Hematopoietic multipotent progenitor cell treated with erythropoietin and hydrocortisone succinate and interleukin-3 and kit ligand, for 17 days (in vitro differentiated cells): ENCODE measurements around the gene IQSEC1.

Source experiments
- DNase-seq: peaks from one replicate; pipeline ENCODE4 v3.0.0-alpha.2; 2015; ENCODE audit warnings: low spot score

Gene IQSEC1

DNA sequence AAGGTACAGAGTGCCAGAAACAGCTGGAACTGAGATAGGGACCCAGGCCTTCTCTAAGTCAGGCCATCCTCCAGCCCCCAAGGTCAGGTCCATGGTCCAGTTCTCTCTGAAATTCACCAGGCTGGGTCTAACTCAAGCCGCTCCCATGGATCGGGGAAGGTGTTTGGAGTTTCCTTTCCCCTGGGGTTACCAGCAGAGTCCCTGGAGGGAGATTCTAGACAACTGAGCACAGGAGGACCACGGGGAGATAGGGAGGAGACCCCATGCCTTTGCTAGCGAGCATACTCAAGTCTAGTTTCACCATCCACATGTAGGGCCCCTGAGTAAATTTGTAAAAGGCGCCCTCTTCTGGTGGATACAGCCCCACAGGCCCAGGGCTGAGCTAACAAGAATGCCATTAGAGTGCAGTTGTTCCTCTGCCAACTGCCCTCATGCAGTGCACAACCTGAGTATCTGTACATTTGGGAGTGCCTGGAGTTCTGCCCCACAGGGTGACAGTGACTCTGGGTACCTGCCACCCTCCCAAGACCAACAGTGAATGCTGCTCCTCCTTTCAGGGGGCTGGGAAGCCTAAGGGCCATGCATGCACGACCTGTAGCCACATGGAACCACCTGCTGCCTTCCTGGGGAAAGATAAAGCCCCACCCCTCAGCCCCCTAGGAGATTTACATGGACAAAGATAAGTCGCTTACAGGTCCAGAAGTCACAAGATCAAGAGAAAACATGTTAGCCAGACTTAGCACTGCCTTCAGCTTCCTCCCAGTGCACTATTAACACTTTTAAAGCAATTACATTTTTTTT lies 89.0 kb downstream of the IQSEC1 start:
- peak; percentile 92 for DNase-seq

DNA sequence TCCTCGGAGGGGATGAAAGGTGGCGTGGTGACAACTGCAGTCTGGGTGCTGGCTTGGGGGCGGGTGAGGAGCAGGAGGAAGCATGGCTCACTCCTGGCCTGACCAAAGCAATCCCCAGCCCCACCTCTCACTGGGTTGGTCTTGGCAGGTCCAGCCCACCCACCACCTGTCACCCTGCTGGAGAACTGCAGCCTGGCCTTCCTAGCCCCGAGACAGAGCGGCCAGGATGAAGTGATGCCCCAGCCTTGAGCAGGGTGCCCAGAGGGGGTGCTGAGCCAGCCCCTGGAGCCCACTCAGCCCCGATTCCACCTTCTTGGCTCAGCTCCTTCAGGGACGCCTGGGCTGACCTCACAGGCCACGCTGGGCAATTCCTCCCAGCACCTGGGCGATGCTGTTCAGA lies 89.9 kb downstream of the IQSEC1 start:
- no peak for DNase-seq

DNA sequence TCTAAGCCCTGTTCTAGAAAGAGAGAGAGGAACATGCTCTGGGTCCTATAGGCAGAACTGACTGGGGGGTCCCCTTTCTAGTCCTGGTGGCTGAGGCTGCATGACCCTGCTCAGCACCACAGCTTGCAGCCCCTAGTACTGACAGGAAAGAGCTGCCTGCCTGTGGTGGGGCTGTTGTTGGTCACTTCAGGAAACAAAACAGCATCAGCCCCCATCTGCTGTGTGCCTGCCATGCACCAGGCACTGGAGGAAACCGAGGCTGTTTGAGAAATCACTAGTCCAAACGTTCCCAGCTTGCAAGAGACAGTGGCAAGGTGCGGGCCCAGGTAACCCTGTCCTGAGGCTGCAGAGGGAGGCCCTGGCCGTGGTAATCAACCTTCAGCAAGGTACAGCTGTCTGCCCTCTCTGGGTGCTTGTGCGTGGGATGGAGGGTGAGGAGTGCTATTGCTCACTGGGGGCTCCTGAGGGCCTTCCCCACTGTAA lies 90.6 kb downstream of the IQSEC1 start:
- no peak for DNase-seq

DNA sequence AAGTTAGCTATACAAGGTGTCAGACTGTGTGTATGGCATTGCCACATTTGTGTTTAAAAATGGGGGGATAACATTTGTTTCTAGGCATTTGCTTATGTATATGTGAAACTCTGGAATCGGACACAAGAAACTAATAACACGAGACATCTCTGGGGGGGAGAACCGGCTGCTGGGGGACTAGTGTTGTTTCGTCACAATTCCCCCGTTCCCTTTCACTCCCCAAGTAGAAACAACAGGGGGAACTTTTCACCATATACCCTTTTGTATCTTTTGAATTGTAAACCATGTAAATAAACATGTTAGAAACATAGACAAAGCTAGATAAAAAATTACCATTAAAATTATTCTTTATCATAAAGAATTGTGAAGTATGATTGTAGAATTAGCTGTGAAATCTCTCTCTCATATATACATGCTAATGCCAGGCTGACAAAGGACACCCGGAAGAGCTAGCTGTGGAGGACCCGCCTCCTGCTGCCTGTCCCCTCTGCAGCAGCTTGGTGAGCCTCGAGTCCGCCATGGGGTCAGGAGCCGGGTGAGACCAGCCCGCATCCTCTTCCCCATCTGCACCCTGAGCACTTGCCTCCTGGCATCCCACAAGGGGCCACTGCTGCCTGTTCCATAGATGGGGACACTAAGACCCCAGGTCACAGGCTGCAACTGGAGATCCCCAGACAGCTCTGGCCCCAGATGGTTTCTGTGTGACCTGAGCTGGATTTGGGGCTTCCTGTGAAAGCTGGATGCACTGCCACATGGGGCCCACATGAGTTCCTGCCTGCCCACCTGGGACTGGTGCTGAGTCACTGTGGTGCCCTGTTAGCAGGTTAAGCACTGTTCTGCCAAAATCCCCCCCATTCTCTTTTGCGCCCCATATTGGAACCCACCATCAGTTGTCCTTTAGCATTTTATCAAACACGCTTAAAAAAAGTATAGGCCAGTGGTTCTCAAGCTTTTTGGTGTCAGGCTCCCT lies 91.6 kb downstream of the IQSEC1 start:
- no peak for DNase-seq

DNA sequence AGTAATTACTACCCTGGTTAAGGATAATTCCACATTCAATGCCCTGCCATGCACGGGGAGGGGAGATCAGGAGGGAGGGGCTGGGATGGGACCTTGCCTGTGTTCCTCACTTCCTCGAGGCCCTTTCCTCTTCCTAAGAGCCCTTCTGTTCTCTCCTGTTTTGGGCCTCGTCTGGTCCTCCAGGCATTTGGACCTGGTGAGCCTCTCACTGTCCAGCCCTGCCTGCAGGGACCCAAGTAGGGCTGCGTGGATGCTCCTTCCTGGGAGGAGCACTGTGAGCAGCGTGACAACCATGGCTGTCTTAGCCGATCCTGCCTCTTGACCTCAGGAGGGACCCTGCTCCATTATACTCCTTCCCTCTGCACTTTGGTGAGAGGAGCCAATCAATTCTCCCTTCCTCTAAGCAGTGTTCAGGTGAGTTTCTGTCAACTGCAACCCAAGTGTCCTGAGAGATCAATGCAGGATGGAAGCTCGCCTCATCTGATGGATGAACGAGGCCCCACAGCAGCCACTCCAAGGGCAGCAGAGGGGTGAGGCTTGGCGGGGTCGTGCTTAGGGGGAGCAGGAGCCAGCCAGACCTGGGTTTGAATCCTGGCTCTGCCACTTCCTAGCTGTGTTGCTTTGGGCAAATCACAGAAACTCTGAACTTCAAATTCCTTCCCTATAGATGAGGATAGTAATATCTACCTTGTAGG lies 92.5 kb downstream of the IQSEC1 start:
- no peak for DNase-seq

DNA sequence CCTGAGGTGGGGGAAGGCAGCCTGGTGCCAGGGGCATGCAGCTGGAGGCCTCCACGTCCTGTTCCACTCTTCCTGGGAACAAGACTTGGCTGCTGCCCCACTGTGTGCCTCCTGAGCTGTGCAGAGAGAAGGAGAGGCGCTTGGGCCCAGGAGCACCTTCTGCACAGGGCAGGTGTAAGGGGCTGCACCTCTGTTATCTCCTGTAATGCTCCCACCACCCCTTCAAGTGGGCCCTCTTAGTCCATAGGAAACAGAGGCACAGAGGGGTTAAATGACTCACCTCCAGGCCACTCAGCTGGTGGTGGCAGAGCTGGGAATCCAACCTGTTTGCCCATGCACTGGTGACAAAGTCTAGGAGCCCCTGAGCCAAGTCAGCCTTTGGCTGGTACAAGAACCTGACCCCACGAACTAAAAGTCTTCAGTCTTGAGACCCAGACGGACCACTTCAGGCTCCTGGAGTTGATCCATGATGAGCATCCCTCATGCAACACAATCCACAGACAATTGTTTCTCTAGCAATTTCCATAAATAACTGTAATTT lies 93.2 kb downstream of the IQSEC1 start:
- no peak for DNase-seq

DNA sequence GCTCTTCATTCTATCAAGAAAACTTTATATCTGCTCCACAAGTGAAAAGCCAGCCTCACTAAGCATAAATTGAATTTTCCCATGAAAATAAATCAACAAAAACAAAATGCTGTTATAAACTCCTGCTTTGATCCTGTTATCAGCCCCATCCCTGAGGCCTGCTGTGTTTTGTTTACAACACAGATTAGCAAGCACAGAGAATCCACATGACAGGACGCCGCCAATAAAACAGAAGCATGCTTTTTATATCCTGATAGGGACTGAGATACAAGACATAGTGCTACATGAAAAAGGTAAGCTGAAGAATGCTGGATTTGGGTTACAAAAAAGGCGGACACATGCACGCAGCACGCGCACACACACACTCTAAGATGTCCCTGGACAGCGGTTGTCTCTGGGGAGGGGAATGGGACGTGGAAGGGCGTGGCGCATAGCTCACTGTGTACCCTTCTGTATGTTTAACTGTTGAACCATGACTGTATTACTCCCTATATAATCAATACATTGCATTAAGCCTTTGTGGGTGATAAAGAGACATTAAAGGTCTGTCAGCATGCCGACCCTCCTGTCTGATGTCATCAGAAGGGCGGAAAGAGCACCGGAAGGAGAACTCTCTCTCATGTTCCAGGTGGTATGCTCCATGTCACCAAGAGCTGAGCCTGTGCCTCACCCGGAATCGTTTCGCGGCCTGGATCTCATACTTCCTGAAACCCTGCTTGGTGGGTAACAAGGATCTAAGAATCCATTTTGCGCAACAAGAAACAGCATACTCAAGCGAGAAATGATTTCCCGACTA lies 93.9 kb downstream of the IQSEC1 start:
- no peak for DNase-seq

DNA sequence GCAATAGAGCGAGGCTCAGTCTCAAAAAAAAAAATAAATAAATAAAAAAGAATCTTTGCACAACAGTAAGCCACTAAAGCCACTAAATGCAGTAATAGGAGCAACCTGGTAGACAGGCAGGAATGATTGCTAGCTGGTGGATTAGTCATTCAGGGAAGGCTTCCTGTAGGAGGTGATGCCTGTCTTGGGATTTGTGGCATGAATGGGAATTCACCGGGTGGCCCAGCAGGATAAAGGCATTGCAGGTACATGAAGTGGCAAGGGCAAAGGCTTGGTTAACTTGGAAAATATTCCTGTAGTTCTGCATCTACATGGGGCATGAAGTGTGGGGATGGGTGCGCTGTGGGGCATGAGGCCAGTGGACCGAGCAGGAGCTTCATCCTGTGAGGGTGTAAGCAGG lies 94.5 kb downstream of the IQSEC1 start:
- no peak for DNase-seq

DNA sequence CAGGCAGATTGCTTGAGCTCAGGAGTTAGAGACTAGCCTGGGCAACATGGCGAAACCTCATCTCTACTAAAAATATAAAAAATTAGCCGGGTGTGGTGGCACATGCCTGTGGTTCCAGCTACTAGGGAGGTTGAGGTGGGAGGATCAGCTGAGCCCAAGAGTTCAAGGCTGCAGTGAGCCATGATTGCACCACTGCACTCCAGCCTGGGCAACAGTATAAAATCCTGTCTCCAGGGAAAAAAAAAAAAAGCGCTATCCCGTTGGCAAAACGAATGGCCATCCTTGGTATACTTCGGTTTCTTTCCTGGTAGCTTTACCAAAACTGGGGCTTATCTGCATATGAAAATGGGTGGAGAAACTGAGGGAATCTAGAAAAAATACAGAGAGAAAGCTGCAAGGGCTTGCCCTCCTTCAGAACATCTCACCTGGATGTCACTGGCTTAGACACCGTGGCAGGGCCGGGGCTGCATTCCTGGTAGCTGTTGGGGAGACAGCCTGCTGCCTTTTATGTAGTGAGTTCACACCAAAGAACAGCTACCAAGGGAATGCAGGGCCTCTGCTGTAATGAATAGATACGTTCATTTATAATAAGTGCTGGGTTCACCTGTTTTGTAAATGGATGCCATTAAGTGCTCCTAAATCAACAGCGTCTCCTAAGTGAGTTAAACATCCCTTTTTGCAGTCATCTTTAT lies 96.0 kb downstream of the IQSEC1 start:
- DNase-seq, result no peak

DNA sequence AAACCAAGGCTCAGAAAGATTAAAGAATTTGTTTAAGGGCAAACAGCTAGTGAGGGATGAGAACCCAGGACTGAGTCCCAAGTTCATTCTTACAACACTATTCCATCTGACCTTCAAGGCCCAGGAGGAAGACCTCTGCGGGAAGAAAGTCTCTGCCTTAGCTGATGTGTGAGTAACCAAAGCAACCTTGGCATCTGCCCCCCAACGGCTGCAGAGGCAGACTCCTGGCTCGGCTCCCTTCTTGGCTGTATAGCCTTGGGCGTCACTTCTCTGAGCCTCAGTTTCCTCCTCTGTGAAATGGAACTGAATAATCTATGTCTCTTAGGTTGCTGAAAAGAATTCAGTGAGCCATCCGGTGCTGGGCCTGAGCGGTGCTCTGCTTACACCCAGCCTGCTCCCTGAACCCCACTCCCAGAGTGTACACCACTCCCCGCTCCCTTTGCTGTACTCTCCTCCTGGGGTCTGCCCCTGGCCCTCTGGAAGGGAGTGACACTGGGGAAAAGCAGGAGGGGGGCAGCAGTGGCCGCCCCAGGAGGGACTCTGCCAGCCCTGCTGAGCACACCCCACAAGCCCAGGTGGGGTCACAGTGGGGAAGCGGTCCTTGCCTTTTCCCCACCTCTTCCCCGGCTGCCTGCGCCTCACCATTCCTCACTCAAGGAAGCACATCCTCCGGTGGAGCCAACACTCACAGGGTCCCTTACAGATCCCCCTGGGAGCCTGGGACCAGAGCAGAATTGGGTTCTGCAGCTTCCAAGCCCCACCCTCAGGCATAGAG lies 97.3 kb downstream of the IQSEC1 start:
- DNase-seq, result no peak

DNA sequence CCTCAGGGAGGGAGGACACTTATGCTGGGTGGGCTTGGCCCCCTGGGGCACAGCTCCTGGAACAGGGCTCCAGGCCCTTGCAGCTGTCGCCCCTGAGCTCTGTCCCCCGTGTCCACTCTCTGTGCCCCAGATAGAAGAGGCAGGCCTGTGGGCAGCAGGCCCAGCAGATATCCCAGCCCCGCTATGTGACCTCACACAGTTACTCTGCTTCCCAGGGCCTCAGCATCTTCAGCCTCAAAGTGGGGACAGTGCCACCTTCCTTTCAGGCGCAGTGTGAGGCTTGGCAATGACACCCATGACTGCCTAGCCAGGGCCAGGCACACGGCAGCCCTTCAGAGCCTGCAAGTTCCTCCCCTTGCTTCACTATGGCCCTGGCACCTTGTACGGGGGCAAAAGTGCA lies 98.4 kb downstream of the IQSEC1 start:
- DNase-seq, result no peak

DNA sequence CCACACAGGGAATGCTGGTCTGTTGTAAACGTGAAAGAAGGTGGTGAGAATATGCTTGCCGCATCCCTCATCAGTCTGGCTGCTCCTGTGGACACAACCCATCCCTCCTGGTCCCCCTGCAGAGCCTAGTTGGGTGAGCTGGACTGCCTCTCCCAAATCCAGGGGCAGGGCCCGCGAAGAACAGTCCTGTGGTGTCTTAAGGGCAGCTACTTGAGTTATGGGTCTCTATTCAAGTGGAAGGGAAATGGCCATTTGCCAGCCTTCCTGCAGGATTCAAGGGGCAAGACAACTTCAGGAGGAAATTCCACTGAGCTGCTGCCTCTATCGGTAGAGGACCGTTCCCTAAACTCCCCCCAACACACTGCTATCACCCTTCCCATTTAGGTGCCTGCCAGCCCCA lies 98.9 kb downstream of the IQSEC1 start:
- no peak for DNase-seq

DNA sequence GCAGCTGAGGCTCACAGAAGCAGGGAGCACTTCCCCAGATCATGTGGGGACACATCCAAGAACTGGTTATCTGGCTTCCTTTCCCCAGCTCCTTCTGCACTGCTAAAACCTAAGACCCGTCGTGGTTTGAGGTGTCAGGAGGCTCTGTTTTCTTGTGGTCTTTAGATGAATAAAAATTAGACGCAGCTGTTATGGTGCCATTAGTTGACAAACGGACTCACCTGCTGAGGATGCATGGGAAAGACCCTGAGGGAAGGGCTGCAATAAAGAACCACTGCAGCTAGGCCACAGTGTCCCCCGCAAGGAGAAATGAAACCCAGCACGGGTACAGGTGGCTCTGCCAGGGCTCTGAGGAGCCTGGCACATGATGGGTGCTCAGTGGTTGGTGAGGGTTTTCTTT lies 99.4 kb downstream of the IQSEC1 start:
- no peak for DNase-seq

DNA sequence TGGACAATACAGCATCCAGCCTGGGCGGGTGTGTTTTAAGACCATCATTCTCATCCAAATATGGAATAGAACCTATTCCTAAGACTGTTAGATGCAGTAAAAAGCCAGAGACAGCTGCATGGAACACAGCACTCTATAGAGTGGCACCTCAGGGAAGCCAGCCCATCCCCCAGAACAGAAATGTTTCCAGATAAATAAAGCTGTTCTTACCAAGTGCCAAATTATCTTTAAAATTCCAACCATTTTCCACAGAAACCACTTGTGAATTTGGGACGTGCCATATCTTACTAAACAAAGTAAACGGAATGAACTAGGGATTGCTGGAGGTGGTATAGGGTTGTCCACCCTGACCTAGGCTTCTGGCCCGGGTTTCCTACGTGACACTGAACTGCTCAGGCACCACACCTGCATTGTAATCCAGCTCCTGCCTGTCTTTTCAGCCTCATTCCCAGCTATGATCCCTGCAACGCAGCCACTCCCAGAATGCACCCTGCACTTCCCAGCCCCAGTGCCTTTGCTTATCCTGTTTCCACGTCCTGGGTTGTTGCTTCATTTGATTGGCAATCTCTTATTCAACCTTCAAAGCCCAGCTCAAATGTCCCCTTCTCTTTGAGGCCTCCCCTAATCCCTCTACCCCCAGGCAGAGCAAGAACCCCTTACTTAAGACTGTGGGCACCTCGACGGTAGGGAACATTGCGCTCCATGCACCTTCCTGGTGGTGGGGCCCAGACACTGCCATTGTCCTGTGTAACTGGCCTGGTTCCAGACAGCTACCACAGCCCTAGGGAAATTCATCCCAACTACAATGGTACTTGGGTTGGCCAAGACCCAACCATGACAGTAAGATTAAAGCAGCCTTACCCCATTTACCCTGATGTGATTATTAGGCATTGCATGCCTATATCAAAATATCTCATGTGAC lies 100.2 kb downstream of the IQSEC1 start:
- DNase-seq, result no peak

DNA sequence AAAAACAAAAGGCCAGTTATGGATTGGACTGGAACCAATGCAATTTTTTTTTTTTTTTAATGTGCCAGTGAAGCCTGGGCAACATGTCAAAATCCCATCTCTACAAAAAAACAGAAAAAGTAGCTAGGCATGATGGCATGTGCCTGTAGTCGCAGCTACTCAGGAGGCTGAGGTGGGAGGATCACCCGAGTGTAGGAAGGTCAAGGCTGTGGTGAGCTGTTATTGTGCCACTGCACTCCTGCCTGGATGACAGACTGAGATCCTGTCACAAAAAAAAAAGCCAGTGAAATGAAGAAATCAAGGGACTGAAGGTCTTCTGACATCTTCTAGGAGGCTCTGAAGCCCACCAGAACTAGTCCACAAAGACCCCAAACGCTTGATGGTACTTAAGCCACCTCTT lies 101.2 kb downstream of the IQSEC1 start:
- no peak for DNase-seq

DNA sequence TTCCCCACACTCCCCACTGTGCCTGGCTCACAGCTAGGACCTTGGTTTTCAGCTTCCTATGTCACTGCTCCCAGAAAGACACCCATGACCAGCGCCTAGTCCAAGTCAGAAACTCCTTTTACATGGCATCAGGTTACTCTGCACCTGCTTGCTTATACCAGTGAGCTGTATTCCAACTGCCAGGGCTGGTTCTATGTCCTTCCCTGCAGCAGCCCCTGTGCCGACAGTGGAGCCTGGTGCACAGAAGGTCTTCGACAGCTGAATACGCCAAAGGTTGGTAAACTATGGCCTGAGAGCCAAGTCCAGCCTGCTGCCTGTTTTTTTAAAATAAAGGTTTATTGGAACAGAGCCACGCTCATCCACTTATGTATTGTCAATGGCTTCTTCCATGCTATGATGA lies 102.5 kb downstream of the IQSEC1 start:
- no peak for DNase-seq

DNA sequence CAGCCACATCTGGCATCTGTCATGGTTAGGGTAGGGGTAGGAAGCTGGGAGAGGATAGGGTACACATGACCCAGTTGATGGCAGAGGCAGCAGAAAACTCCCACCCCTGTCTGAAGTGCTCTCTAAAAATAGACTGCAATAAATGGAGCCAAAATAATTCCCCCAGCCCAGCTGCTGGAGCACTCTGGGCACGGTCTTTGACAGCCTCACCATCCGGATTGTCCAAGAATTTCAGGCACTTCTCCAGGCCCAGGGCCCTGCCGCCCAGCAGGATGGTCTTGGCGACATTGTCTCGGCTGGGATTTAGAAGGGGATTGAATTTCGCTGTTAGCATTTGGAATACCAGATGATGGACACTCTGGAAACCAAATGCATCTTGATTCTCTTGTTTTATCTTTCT lies 103.7 kb downstream of the IQSEC1 start:
- DNase-seq, result no peak

DNA sequence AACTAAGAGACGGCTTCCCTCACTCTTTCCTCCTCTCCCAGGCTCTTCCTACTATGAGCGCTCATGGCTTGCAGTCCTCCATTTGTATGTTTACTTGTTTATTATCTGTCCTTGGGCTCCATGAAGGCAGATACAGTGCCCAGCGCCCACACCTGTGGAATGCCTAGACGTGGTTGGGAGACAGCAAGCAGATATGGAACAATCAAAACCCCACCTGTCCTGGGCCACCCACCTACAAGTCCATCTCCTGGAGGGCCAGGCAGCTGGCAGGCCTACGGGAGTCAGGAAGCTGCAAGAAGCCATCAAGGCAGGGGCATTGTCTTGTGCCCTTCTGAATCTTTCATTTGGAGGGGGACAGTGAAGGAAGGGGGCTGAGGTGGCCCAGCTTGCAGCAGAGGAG lies 104.7 kb downstream of the IQSEC1 start:
- no peak for DNase-seq
